ENCODE data around the gene ACTL9.

The ACTL9 gene

DNA sequence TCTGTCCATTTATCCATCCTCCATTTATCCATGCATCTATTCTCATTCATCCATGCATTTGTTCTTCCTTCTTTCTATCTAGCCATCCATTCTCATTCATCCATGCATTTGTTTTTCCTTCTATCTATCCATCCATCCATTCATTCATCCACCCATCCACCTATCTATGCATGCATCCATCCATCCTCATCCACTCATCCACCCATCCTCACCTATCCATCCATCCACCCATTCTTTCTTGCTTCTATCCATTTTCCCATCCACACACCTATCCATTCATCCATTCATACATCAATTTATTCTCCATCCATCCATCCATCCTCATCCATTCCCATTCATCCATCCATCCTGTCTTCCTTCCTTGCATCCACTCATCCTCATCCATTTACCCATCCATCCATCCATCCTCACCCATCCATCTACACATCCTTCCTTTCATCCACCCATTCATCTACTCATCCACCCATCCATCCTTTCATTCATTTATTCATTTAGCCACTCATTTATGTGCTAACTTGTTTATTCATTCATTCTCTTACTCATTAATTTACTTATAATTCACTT is 20.3 kb downstream of the ACTL9 start:
- Mint-ChIP-seq H3K4me1 (ENCODE audit: low read depth) (peaks cover 19% of the 10 kb centered on the region), H3K27ac (no peak overlapping the region), H3K27me3 (peaks cover 7% of the 10 kb centered on the region), H3K4me3 (no peak overlapping the region), H3K9me3 (peaks cover 12% of the 10 kb centered on the region), H3K36me3 (ENCODE audit: low read depth) (no peaks in the 10 kb centered on the region)
- intact Hi-C loops (cut with micrococcal nuclease), result no loop called here

DNA sequence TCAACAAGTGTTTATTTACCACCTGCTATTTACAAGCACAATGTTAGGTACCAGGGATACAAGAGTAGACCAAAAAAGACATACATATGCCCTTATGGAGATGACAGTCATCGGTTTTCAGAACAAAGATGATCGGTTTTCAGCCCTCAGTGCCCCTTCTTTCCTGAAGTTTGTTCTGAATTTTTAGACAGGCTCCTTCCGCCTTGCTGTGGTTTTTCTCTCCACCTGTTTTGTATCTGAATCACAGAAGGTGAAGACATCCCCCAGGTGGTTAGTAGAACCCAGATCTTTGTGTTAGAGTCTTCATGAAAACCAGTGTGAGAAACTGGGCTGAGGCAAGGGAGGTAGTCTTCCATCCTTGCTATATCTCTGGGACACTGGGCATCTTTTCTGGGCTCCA is 23.5 kb downstream of the ACTL9 start:
- no peak overlapping the region for H3K4me3 Mint-ChIP-seq
- peaks cover 12% of the 10 kb centered on the region for H3K9me3 Mint-ChIP-seq

DNA sequence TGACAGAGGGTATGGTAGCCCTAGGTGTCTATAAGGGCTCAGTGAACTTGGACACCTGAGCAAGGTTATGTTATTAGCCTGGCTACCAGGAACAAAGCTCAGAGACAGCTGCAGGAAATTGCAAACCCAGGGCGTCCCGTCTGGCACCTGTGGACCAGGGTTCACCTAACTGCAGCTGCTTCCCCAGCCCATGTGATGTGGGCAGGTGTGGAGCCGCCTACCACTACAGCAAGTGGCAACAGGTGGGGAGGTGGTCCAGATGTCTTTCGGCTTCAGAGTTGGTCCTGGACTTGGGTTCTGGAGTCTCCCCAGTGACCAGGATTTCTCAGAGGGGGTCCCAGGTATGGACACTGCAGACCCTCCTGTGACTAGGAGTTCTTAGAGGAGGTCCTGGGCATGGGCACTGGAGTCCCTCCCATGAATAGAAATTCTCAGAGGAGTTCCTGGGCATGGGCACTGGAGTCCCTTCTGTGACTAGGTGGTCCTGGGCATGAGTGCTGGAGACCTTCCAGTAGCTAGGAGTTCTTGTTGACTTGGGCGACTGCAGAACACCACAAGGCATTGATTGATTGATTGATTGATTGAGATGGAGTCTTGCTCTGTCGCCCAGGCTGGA is 25.2 kb downstream of the ACTL9 start:
- Mint-ChIP-seq H3K4me1 (ENCODE audit: low read depth) (peaks cover 14% of the 10 kb centered on the region), H3K4me3 (no peak overlapping the region), H3K36me3 (ENCODE audit: low read depth) (no peaks in the 10 kb centered on the region), H3K27me3 (peaks cover 5% of the 10 kb centered on the region), H3K27ac (no peak overlapping the region), H3K9me3 (peaks cover 8% of the 10 kb centered on the region)
- intact Hi-C loops (cut with micrococcal nuclease), result no loop called here

More for the DNA sequence above, 23.5 kb downstream of the ACTL9 start:
- Mint-ChIP-seq H3K4me1 (ENCODE audit: low read depth) (peaks cover 14% of the 10 kb centered on the region), H3K27me3 (peaks cover 6% of the 10 kb centered on the region), H3K36me3 (ENCODE audit: low read depth) (no peaks in the 10 kb centered on the region), H3K27ac (no peak overlapping the region)
- intact Hi-C loops (cut with micrococcal nuclease), result no loop called here

DNA sequence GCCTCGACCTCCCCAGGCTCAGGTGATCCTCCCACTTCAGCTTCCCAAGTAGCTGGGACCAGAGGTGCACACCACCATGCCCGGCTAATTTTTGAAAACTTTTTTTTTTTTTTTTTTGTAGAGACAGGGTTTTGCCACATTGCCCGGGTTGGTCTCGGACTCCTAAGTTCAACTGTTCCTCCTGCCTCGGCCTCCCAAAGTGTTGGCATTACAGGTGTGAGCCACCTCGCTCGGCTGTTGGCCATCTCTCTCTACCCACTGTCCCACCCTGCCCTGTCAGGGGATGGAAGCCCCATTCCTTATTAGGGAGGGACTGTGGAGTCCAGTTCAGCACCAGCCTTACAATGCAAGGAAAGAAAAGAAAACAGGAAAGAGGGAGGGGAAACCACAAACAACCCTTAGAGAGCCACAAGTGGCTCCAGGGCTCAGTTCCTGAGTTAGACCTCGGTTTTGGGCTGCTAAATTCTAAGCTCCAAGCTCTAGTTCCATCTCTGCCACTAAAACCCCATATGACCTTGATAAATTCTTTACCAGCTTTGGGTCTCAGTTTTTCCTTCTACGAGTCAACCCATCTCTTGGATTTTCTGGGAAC is 31.7 kb downstream of the ACTL9 start:
- intact Hi-C loops (cut with micrococcal nuclease), result no loop called here
- peaks cover 22% of the 10 kb centered on the region for H3K27me3 Mint-ChIP-seq
- peaks cover 22% of the 10 kb centered on the region for H3K4me1 Mint-ChIP-seq (ENCODE audit: low read depth)
- no peaks in the 10 kb centered on the region for H3K36me3 Mint-ChIP-seq (ENCODE audit: low read depth)
- H3K4me3 Mint-ChIP-seq, result no peak overlapping the region
- H3K9me3 Mint-ChIP-seq, result no peaks in the 10 kb centered on the region
- H3K27ac Mint-ChIP-seq, result no peak overlapping the region

GRCh38 chr19:8665468-8666213 is 33.0 kb downstream of the ACTL9 start:
- Mint-ChIP-seq H3K4me1 (ENCODE audit: low read depth) (peaks cover 9% of the 10 kb centered on the region), H3K4me3 (no peak overlapping the region)
- intact Hi-C loops (cut with micrococcal nuclease), result no loop called here

DNA sequence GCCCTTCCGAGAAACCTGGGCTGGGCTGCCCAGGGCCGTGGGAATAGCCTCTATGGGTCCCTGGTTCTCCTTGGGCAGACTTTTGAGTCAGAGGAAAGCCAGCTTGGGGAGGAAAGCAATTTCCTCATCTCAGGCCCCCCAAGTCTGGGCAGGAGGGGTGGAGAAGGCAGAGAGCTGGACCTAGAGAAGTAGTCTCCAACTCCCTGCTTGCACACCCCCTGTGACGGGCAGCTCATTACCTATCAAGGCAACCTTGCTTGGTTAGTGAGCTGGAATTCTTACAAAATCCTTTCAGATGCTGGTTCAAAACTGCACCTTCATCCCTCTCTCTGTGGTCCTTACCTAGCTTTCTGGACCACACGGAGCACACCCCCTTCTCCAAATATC is 33.9 kb downstream of the ACTL9 start:
- Mint-ChIP-seq H3K9me3 (no peaks in the 10 kb centered on the region), H3K4me1 (ENCODE audit: low read depth) (peaks cover 9% of the 10 kb centered on the region), H3K27me3 (peaks cover 23% of the 10 kb centered on the region), H3K4me3 (no peak overlapping the region), H3K36me3 (ENCODE audit: low read depth) (no peaks in the 10 kb centered on the region), H3K27ac (no peak overlapping the region)
- intact Hi-C loops (cut with micrococcal nuclease), result no loop called here

More at GRCh38 chr19:8665468-8666213, 33.0 kb downstream of the ACTL9 start:
- no peak overlapping the region for H3K27ac Mint-ChIP-seq
- peaks cover 23% of the 10 kb centered on the region for H3K27me3 Mint-ChIP-seq
- H3K9me3 Mint-ChIP-seq, result no peaks in the 10 kb centered on the region
- no peaks in the 10 kb centered on the region for H3K36me3 Mint-ChIP-seq (ENCODE audit: low read depth)

DNA sequence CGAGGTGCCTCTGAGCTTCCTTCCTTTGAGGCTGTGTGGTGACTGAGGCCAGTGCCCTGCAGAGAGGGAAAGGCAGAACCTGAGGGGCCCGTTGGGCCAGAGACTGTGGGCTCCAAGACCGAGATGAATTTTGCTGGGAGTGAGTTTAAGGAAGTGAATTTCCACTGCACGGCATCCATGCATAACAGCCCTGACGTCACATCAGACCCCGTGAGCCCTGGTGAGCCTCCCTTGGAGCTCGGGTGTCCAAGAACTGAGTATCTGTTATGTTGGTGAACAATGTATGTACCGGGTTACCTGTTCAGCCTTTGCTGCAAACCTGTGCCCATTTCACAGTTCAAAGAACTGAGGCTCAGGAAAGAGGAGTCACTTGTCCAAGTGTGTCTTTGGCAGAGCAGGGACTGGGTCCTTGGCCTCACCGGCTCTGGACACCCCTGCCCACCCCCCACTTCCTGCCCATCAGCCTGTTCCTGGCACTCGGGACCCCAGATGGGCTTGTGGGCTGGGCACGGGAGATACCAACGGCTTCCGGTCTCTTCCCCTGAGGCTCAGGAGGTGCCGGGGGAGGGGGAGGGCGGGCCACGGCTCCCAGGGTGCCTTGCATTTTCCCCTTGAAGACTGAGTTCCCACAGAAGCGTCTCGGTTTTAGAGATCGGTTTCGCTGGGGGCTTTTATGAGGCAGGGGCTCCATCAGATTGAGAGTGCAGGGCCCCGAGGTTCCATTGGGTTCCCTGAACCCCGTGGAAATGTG is 34.5 kb downstream of the ACTL9 start:
- intact Hi-C loops (cut with micrococcal nuclease), result no loop called here
- peak overlapping the region; percentile 30 for H3K4me3 Mint-ChIP-seq

DNA sequence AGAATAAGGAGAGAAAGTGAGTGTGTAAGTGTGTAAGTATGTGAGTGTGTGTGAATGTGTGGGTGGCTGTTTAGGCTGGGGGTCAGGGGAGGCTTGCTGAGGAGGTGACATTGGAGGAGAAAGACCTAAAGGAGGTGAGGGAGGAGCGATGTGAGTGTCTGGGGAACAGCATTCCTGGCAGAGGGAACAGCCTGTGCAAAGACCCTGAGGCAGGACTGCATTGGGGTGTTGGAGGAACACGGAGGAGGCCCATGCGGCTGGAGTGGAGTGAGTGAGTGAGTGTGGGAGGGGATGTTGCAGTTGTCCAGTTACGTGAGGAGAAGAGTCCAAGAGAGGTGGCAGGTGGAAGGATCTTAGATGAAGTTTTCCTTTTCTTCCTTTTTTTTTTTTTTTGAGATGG is 36.3 kb downstream of the ACTL9 start:
- no peaks in the 10 kb centered on the region for H3K9me3 Mint-ChIP-seq
- no peak overlapping the region for H3K4me3 Mint-ChIP-seq
- H3K36me3 Mint-ChIP-seq (ENCODE audit: low read depth), result no peaks in the 10 kb centered on the region
- H3K4me1 Mint-ChIP-seq (ENCODE audit: low read depth), result peaks cover 9% of the 10 kb centered on the region
- H3K27ac Mint-ChIP-seq, result no peak overlapping the region
- peaks cover 30% of the 10 kb centered on the region for H3K27me3 Mint-ChIP-seq
- intact Hi-C loops (cut with micrococcal nuclease), result no loop called here

More for the DNA sequence above, 34.5 kb downstream of the ACTL9 start:
- peaks cover 23% of the 10 kb centered on the region for H3K27me3 Mint-ChIP-seq
- H3K4me1 Mint-ChIP-seq (ENCODE audit: low read depth), result peaks cover 9% of the 10 kb centered on the region
- H3K27ac Mint-ChIP-seq, result peak overlapping the region; percentile 55
- H3K9me3 Mint-ChIP-seq, result no peaks in the 10 kb centered on the region
- H3K36me3 Mint-ChIP-seq (ENCODE audit: low read depth), result no peaks in the 10 kb centered on the region

GRCh38 chr19:8659905-8660304 is 38.7 kb downstream of the ACTL9 start:
- Mint-ChIP-seq H3K9me3 (no peaks in the 10 kb centered on the region), H3K36me3 (ENCODE audit: low read depth) (no peaks in the 10 kb centered on the region), H3K4me3 (no peak overlapping the region), H3K27me3 (peaks cover 38% of the 10 kb centered on the region), H3K4me1 (ENCODE audit: low read depth) (peaks cover 16% of the 10 kb centered on the region), H3K27ac (no peak overlapping the region)
- intact Hi-C loops (cut with micrococcal nuclease), result no loop called here

DNA sequence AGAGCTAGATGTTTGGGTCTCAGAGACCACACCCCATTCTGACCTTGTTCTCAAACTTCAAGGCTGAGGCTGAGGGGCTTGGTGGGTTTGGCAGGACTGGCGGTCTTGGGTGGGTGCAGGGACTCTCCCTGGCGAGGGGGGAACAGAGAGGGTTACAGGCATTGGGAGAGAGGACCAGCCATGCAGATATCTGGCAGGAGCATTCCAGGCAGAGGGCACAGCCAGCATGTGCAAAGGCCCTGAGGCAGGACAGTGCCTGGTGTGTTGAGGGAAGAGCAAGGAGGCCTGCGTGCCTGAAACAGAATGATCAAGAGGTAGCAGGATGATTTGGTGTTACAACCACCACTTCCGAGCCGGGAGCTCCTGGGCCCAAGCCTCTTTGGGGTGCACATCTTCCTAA is 40.7 kb downstream of the ACTL9 start:
- H3K4me3 Mint-ChIP-seq, result no peak overlapping the region
- no peaks in the 10 kb centered on the region for H3K36me3 Mint-ChIP-seq (ENCODE audit: low read depth)
- peaks cover 14% of the 10 kb centered on the region for H3K4me1 Mint-ChIP-seq (ENCODE audit: low read depth)
- H3K9me3 Mint-ChIP-seq, result no peaks in the 10 kb centered on the region
- intact Hi-C loops (cut with micrococcal nuclease), result no loop called here
- peaks cover 31% of the 10 kb centered on the region for H3K27me3 Mint-ChIP-seq
- H3K27ac Mint-ChIP-seq, result peak overlapping the region; percentile 17

DNA sequence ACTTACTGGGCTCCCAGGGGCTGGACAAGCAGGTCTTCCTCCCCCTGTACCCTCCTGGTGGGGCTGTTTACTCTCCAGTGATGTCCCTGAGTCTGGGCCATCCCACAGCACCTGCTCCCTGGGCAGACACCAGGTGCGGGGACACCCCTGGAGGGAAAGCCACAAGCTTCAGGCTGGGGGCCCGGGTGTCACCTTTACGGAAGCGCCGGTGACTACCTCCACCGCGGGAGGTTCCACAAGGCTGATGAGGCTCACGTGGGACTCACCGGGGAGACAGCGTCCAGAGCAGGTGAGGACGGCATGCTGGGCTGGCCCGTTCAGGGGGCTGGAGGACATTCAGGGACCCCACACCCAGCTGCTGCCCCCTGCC is 43.3 kb downstream of the ACTL9 start:
- Mint-ChIP-seq H3K4me3 (no peak overlapping the region), H3K27ac (no peak overlapping the region), H3K27me3 (peaks cover 25% of the 10 kb centered on the region), H3K36me3 (ENCODE audit: low read depth) (no peaks in the 10 kb centered on the region), H3K9me3 (no peaks in the 10 kb centered on the region), H3K4me1 (ENCODE audit: low read depth) (peaks cover 28% of the 10 kb centered on the region)
- intact Hi-C loops (cut with micrococcal nuclease), result no loop called here

DNA sequence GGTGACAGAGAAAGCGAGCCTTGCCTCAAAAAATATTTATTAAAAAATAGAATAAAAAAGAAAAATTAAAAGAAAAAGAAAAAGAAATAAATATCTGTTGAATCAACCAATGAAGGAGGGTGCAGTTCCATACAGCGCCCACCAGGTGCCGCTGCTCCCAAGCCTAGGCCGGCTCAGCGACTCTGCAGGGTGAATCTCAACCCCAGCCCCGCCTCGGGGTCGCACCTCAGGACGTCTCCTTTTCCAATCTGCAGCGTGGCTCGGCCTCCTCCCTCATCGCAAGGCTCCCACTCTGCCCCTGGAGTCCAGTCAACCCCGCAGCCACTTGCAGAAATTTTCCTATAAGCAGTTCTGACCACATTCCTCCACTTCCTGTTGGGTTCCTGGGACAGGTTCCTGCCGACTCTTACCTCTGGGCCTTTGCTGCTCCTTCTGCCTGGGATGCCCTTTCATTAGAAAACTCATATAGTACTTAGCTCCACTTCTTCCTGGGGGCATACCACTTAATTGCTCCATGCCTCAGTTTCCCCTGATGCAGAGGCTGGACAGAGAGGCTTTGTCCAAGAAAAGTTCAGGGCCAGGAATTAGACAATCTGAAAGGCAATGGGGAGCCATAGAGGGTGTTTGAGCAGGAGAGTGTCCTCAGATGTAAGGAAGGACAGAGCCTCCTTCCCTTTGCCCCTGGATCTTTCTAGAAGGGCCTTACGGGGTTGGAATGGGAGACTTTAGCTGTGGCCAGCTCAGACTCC is 43.8 kb downstream of the ACTL9 start:
- no peak overlapping the region for H3K27ac Mint-ChIP-seq
- peaks cover 31% of the 10 kb centered on the region for H3K4me1 Mint-ChIP-seq (ENCODE audit: low read depth)

DNA sequence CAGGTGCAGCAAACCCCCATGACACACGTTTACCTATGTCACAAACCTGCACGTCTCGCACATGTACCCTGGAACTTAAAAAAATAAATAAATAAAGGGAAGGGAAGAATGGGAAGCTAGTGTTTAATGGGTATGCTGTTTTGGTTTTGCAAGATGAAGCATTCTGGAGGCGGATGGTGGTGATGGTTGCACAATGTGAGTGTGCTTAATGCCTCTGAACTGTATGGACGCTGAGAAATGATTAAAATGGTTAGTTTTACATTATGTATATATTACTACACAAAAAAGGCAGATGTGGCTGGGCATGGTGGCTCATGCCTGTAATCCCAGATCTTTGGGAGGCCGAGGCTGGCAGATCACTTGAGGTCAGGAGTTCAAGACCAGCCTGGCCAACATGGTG is 50.4 kb downstream of the ACTL9 start:
- H3K36me3 Mint-ChIP-seq (ENCODE audit: low read depth), result no peaks in the 10 kb centered on the region
- H3K27ac Mint-ChIP-seq, result peak overlapping the region; percentile 79
- intact Hi-C loops (cut with micrococcal nuclease), result loop anchor here (10.0 kb wide), 1 partner anchor 53 kb away; no protein-coding TSS in a partner anchor
- no peaks in the 10 kb centered on the region for H3K27me3 Mint-ChIP-seq
- peaks cover 74% of the 10 kb centered on the region for H3K4me1 Mint-ChIP-seq (ENCODE audit: low read depth)
- no peaks in the 10 kb centered on the region for H3K9me3 Mint-ChIP-seq
- H3K4me3 Mint-ChIP-seq, result no peak overlapping the region

More for the DNA sequence above, 43.8 kb downstream of the ACTL9 start:
- intact Hi-C loops (cut with micrococcal nuclease), result loop anchor here (1.0 kb wide), 1 partner anchor 40 kb away; no protein-coding TSS in a partner anchor
- peaks cover 25% of the 10 kb centered on the region for H3K27me3 Mint-ChIP-seq
- no peaks in the 10 kb centered on the region for H3K9me3 Mint-ChIP-seq
- H3K36me3 Mint-ChIP-seq (ENCODE audit: low read depth), result no peaks in the 10 kb centered on the region
- peak overlapping the region; percentile 67 for H3K4me3 Mint-ChIP-seq

Measured in dendritic cell treated with granulocyte-macrophage colony-stimulating factor and Interleukin-4, amounts not matched to agents 40 ng/mL and 50 ng/mL, for 4 days (primary cell).